ENCODE data around the gene SPO11. TPM values are rescaled to one million over a fixed set of nuclear protein-coding genes. Genes with fewer than 3 reads are reported as not detected.
"Not testable (repeated sequence)": the region's sequence is repeated elsewhere in the genome, so short reads cannot be mapped to it uniquely, and the experiment has no call there.

The SPO11 gene
- total RNA-seq, 6 experiments from 2014 or later = not detected

- intact Hi-C loops (cut with DNase I) = loop anchor here (5.0 kb wide), 2 partner anchors 255 to 260 kb away; no protein-coding TSS in a partner anchor
- DNase-seq (no peak), ATAC-seq (no peak)
- no peak overlapping the region for H3K4me3 ChIP-seq
- peaks cover 0 to 8% (median 3%) of the 10 kb centered on the region in 4 donors for H3K4me1 ChIP-seq
- no peaks in the 10 kb centered on the region for H3K9me3 ChIP-seq
- H3K27ac ChIP-seq = no peak overlapping the region
- H3K27me3 ChIP-seq = no peaks in the 10 kb centered on the region
- no peaks in the 10 kb centered on the region for H3K36me3 ChIP-seq
- WGBS (ENCODE audit: insufficient coverage, low coverage, low lambda C conversion rate, missing lambda C conversion rate) = 56% methylated on average over 4 of the region's 4 CpGs
- TF ChIP-seq POLR2A (IDR thresholded peaks at IDR 0.05) (no peak), CTCF (IDR thresholded peaks at IDR 0.05) (no peak)
These were observed 17.8 kb downstream of the SPO11 start for GRCh38 chr20:57347393-57347792.

- not testable (repeated sequence) for H3K4me1 ChIP-seq, ATAC-seq, H3K9me3 ChIP-seq, H3K27ac ChIP-seq, H3K4me3 ChIP-seq, H3K36me3 ChIP-seq, H3K27me3 ChIP-seq, DNase-seq
- WGBS (ENCODE audit: insufficient coverage, low coverage, low lambda C conversion rate, missing lambda C conversion rate) = 58% methylated on average over 4 of the region's 47 CpGs
- intact Hi-C loops (cut with DNase I) = loop anchor here (5.0 kb wide), 2 partner anchors 256 to 261 kb away; no protein-coding TSS in a partner anchor
These were observed 18.8 kb downstream of the SPO11 start for GRCh38 chr20:57348200-57348921.

- not testable (repeated sequence) for H3K27me3 ChIP-seq, H3K9me3 ChIP-seq, H3K27ac ChIP-seq, H3K4me1 ChIP-seq, DNase-seq, H3K4me3 ChIP-seq, ATAC-seq
- intact Hi-C loops (cut with DNase I) = loop anchor here (5.0 kb wide), 2 partner anchors 257 to 262 kb away; no protein-coding TSS in a partner anchor
- peaks cover 0 to 15% (median under 1%) of the 10 kb centered on the region in 4 donors for H3K36me3 ChIP-seq
- 88% methylated on average over 10 of the region's 21 CpGs for WGBS (ENCODE audit: insufficient coverage, low coverage, low lambda C conversion rate, missing lambda C conversion rate)
These were observed 19.4 kb downstream of the SPO11 start for GRCh38 chr20:57348922-57349574.

- Histone ChIP-seq H3K27ac (no peak overlapping the region), H3K4me1 (peaks cover 0 to 10% (median 3%) of the 10 kb centered on the region in 4 donors), H3K27me3 (no peaks in the 10 kb centered on the region), H3K4me3 (no peak overlapping the region), H3K36me3 (peaks cover 0 to 19% (median 7%) of the 10 kb centered on the region in 4 donors), H3K9me3 (no peaks in the 10 kb centered on the region)
- ATAC-seq = no peak
- intact Hi-C loops (cut with DNase I) = no loop called here
- 69% methylated on average over 7 of the region's 16 CpGs for WGBS (ENCODE audit: insufficient coverage, low coverage, low lambda C conversion rate, missing lambda C conversion rate)
- DNase-seq = no peak
- no peak for TF ChIP-seq POLR2A (IDR thresholded peaks at IDR 0.05)
- no peak for TF ChIP-seq CTCF (IDR thresholded peaks at IDR 0.05)
These were observed 20.6 kb downstream of the SPO11 start for GRCh38 chr20:57350081-57350710.

GRCh38 chr20:57350726-57351041, 21.1 kb downstream of the SPO11 start:
- DNase-seq; H3K9me3 ChIP-seq; H3K4me1 ChIP-seq; ATAC-seq; H3K27me3 ChIP-seq; intact Hi-C loops (cut with DNase I): not testable (repeated sequence)
- peak overlapping the region; percentile 88 to 99 (median 96) for H3K4me3 ChIP-seq
- peaks cover 0 to 19% (median 9%) of the 10 kb centered on the region in 4 donors for H3K36me3 ChIP-seq
- no CpG with 5 or more reads among the region's 24 CpGs for WGBS (ENCODE audit: insufficient coverage, low coverage, low lambda C conversion rate, missing lambda C conversion rate)
- H3K27ac ChIP-seq = peak overlapping the region; percentile 67 to 80 (median 74)

Measured in right lobe of liver (tissue), 6 donors.